OCI-LY3 (cell line): ENCODE results near the gene NRG2.

Source experiments
- H2AFZ ChIP-seq: fragments of 200-600, 300-600 bp; shearing (Covaris generic); 2 replicates; pipeline ENCODE4 v1.6.0; 2014; ENCODE audit warnings: antibody characterized with exemption, low read depth, low read length
- H3K27ac ChIP-seq: fragments of 200-600, 300-600 bp; sonication (generic); 2 replicates; pipeline ENCODE4 v1.5.1; 2014; ENCODE audit warnings: mild to moderate bottlenecking, low read length, moderate library complexity, mixed read lengths
- H3K27me3 ChIP-seq: fragments of 200-600, 300-600 bp; sonication (generic); 2 replicates; pipeline ENCODE4 v1.6.1; 2014; ENCODE audit warnings: low read depth, low read length, mixed read lengths
- H3K36me3 ChIP-seq: fragments of 200-600, 300-600 bp; sonication (generic); replicated peaks from 2 replicates; pipeline ENCODE3; 2014; ENCODE audit warnings: low read depth, low read length, mixed read lengths
- H3K4me1 ChIP-seq: fragments of 300-600, 200-600 bp; sonication (generic); 2 replicates; pipeline ENCODE4 v1.6.1; 2014; ENCODE audit warnings: low read length, mixed read lengths
- H3K4me2 ChIP-seq: fragments of 200-600, 300-600 bp; sonication (generic); 2 replicates; pipeline ENCODE4 v1.6.1; 2014; ENCODE audit warnings: low read length, mixed read lengths
- H3K4me3 ChIP-seq: fragments of 300-600, 200-600 bp; sonication (generic); 2 replicates; pipeline ENCODE4 v1.5.1; 2014; ENCODE audit warnings: antibody characterized with exemption, mild to moderate bottlenecking, low read length, moderate library complexity
- H3K79me2 ChIP-seq: fragments of 300-600, 200-600 bp; shearing (Covaris generic); 2 replicates; pipeline ENCODE4 v1.6.1; 2014; ENCODE audit warnings: mild to moderate bottlenecking, low read length, mixed read lengths
- H3K9ac ChIP-seq: fragments of 300-600, 200-600 bp; shearing (Covaris generic); 2 replicates; pipeline ENCODE4 v1.6.0; 2014; ENCODE audit warnings: mild to moderate bottlenecking, low read length, moderate library complexity
- H3K9me3 ChIP-seq: fragments of 200-600, 300-600 bp; shearing (Covaris generic); 2 replicates; pipeline ENCODE4 v1.6.1; 2014; ENCODE audit warnings: low read length, mixed read lengths; ENCODE audit not compliant: insufficient read depth
- H4K20me1 ChIP-seq: fragments of 200-600, 300-600 bp; sonication (generic); 2 replicates; pipeline ENCODE4 v1.6.1; 2016; ENCODE audit warnings: low read length, mixed read lengths; ENCODE audit not compliant: insufficient read depth
- EZH2phosphoT487 ChIP-seq: fragments of 200-600 bp; shearing (Covaris generic); IDR thresholded peaks from 2 replicates; pipeline ENCODE4 v1.6.1; 2018; ENCODE audit warnings: antibody characterized with exemption, mixed run types, low read depth
- TF ChIP-seq, protein P1 (sequence below): fragments of 200-600, 300-600 bp; sonication (generic); IDR thresholded peaks from 2 replicates; pipeline ENCODE4 v1.5.1; 2014; ENCODE audit warnings: antibody characterized with exemption, low read length, low read depth

The NRG2 gene

DNA sequence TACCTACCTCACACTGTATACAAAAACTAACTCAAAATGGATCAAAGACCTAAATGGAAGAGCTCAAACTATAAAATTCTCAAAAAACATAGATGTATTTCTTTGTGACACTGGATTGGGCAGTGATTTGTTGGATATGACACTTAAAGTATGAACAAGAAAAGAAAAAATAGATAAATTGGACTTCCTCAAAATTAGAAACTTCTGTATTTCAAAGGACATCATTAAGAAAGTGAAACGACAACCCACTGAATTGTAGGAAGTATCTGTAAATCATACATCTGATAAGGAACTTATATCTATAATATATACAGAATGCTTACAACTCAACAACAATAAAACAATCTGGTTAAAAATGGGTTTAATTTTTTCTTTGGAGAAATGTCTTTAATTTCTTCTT, 96.7 kb downstream of the NRG2 start:
- H3K9ac ChIP-seq = no peak overlapping the region
- H3K4me1 ChIP-seq = peaks cover 19% of the 10 kb centered on the region
- H3K4me3 ChIP-seq = no peak overlapping the region
- no peak overlapping the region for H3K27ac ChIP-seq
- H3K79me2 ChIP-seq = no peaks in the 10 kb centered on the region
- no peak for TF ChIP-seq EZH2phosphoT487
- TF ChIP-seq, protein P1, sequence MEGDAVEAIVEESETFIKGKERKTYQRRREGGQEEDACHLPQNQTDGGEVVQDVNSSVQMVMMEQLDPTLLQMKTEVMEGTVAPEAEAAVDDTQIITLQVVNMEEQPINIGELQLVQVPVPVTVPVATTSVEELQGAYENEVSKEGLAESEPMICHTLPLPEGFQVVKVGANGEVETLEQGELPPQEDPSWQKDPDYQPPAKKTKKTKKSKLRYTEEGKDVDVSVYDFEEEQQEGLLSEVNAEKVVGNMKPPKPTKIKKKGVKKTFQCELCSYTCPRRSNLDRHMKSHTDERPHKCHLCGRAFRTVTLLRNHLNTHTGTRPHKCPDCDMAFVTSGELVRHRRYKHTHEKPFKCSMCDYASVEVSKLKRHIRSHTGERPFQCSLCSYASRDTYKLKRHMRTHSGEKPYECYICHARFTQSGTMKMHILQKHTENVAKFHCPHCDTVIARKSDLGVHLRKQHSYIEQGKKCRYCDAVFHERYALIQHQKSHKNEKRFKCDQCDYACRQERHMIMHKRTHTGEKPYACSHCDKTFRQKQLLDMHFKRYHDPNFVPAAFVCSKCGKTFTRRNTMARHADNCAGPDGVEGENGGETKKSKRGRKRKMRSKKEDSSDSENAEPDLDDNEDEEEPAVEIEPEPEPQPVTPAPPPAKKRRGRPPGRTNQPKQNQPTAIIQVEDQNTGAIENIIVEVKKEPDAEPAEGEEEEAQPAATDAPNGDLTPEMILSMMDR = no peak
- no peak overlapping the region for H2AFZ ChIP-seq
- H3K36me3 ChIP-seq = no peaks in the 10 kb centered on the region
- H3K4me2 ChIP-seq = peak overlapping the region; percentile 8; the same call in 1 of the 2 replicates
- H4K20me1 ChIP-seq = no peaks in the 10 kb centered on the region
- 0 out of 2 replicates have a peak, but pooled peaks cover 5% of the 10 kb centered on the region for H3K27me3 ChIP-seq
- no peaks in the 10 kb centered on the region for H3K9me3 ChIP-seq

DNA sequence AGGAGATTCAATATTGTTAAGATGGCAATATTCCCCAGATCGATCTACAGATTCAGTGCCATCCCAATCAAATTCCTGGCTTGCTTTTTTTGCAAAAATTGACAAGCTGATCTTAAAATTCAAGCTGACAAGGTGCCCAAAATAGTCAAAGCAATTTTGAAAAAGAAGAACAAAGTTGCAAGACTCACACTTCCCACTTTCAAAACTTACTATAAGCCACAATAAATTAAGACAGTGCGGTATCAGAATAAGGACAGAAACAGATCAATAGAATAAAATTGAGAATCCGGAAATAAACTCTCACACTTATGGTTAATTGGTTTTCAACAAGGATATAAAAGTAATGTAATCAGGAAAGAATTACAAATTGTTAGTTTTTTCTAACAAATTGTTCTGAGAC, 97.1 kb downstream of the NRG2 start:
- peak overlapping the region; percentile 8; the same call in 1 of the 2 replicates for H3K4me2 ChIP-seq

DNA sequence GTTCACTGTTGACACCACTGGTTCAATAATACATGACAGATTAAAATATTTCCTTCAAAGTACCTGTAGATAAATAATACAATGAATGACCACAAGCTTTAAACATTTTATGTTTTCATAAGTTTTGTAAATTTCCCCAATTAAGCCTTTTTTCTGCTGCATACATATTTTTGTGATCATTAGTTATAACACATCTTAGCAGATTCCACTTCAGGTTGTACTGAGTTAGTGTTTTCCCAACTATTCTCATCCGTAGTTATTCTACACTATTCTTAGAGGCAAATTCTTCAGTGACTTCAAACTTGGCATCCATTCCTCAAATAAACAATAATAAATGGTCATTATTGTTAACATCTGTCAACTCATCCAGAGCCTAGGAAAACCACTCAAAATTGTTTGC, 100.9 kb downstream of the NRG2 start:
- Histone ChIP-seq H3K9me3 (no peaks in the 10 kb centered on the region), H3K9ac (no peak overlapping the region), H3K4me1 (peaks cover 19% of the 10 kb centered on the region), H3K36me3 (no peaks in the 10 kb centered on the region), H3K4me2 (no peak overlapping the region), H2AFZ (no peak overlapping the region), H4K20me1 (no peaks in the 10 kb centered on the region), H3K27ac (no peak overlapping the region), H3K4me3 (no peak overlapping the region), H3K27me3 (0 out of 2 replicates have a peak, but pooled peaks cover 5% of the 10 kb centered on the region), H3K79me2 (no peaks in the 10 kb centered on the region)
- TF ChIP-seq, protein P1 = no peak
- no peak for TF ChIP-seq EZH2phosphoT487

More for the DNA sequence above, 97.1 kb downstream of the NRG2 start:
- no peaks in the 10 kb centered on the region for H3K79me2 ChIP-seq
- no peaks in the 10 kb centered on the region for H3K9me3 ChIP-seq
- no peak overlapping the region for H3K9ac ChIP-seq
- H3K36me3 ChIP-seq = no peaks in the 10 kb centered on the region
- H3K4me1 ChIP-seq = peaks cover 19% of the 10 kb centered on the region
- H4K20me1 ChIP-seq = no peaks in the 10 kb centered on the region
- no peak overlapping the region for H3K27ac ChIP-seq
- H3K27me3 ChIP-seq = 0 out of 2 replicates have a peak, but pooled peaks cover 5% of the 10 kb centered on the region
- TF ChIP-seq EZH2phosphoT487 = no peak
- TF ChIP-seq, protein P1 = no peak
- H2AFZ ChIP-seq = no peak overlapping the region
- no peak overlapping the region for H3K4me3 ChIP-seq

DNA sequence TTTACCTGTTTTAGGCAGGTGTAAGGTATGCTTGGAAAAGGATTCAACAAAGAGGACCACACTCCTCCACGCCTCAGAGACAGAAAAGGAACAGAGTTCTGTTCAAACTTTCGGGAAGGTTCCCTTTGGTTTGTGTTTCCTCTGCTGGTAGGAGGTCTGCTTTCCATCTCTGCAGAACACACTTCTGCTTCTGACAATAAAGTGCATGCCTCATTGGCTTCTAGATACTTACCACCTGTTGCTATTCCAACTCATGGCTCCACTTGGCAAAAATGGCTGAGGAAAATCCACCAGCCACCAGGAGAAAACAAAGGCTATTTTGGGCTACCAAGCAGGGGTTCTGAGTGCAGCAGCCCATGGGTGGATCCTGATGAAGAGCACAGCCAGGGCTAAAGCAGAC, 112.7 kb downstream of the NRG2 start:
- Histone ChIP-seq H3K36me3 (no peaks in the 10 kb centered on the region), H4K20me1 (no peaks in the 10 kb centered on the region), H3K9ac (no peak overlapping the region), H3K4me2 (no peak overlapping the region), H3K79me2 (no peaks in the 10 kb centered on the region), H3K4me3 (no peak overlapping the region), H3K4me1 (no peaks in the 10 kb centered on the region), H2AFZ (no peak overlapping the region), H3K27me3 (peaks cover 21% of the 10 kb centered on the region; the same call in 1 of the 2 replicates), H3K9me3 (no peaks in the 10 kb centered on the region), H3K27ac (no peak overlapping the region)
- no peak for TF ChIP-seq EZH2phosphoT487
- TF ChIP-seq, protein P1 = no peak
